Measurements from ENCODE around the gene TJP3.

TJP3 gene

GRCh38 chr19:3780786-3781304, 72.7 kb downstream of the TJP3 start:
- TF ChIP-seq, protein P1, sequence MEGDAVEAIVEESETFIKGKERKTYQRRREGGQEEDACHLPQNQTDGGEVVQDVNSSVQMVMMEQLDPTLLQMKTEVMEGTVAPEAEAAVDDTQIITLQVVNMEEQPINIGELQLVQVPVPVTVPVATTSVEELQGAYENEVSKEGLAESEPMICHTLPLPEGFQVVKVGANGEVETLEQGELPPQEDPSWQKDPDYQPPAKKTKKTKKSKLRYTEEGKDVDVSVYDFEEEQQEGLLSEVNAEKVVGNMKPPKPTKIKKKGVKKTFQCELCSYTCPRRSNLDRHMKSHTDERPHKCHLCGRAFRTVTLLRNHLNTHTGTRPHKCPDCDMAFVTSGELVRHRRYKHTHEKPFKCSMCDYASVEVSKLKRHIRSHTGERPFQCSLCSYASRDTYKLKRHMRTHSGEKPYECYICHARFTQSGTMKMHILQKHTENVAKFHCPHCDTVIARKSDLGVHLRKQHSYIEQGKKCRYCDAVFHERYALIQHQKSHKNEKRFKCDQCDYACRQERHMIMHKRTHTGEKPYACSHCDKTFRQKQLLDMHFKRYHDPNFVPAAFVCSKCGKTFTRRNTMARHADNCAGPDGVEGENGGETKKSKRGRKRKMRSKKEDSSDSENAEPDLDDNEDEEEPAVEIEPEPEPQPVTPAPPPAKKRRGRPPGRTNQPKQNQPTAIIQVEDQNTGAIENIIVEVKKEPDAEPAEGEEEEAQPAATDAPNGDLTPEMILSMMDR (IDR thresholded peaks at IDR 0.05): no peak
- no peak for DNase-seq (ENCODE audit: low spot score)
- H3K4me3 ChIP-seq: no peak overlapping the region

GRCh38 chr19:3781603-3782002, 73.4 kb downstream of the TJP3 start:
- TF ChIP-seq, protein P1 (IDR thresholded peaks at IDR 0.05): no peak
- Histone ChIP-seq H3K4me3 (no peak overlapping the region), H3K27ac (no peak overlapping the region)
- DNase-seq (ENCODE audit: low spot score): no peak

More at GRCh38 chr19:3780786-3781304, 72.7 kb downstream of the TJP3 start:
- no peak overlapping the region for H3K27ac ChIP-seq

DNA sequence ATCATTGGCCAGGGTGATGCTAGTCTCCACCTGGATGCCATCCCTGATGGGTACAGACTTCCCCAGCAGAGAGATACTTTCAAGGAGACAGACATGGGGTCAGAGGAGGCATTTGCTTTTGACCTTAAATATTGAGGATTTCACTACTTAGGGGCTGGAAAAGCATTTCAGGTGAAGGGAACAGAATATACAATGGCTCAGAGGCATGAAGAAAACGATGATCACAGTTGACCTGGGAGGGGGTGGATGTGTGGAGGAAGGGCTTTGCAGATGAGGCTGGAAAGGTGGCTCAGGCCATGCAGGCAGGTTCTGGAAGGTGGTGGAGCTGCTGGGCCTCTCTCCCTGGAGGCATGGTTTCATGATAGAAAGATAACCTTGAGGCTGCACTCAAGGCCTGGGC, 74.1 kb downstream of the TJP3 start:
- H3K27ac ChIP-seq: no peak overlapping the region
- no peak overlapping the region for H3K4me3 ChIP-seq
- DNase-seq (ENCODE audit: low spot score): no peak
- TF ChIP-seq, protein P1 (IDR thresholded peaks at IDR 0.05): no peak

DNA sequence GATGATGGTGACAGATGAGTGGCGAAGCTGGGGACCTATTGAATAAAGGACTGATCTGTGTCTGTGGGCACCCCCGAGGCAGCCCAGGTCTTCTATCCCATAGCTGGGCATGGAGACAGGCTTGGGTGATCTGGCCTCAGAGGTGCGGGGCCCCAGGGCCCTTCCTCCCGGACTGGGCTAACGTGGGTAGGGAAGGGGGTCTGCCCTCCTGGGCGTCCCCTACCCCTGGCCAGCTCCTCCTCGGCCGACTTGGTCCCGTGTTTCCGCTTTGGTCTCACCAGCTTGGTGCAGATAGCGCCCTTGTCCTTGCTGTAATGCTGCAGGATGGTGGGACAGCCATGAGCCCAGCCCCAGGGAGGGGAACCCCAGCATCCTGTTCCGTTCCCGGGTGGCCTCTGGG, 74.7 kb downstream of the TJP3 start:
- H3K27ac ChIP-seq: no peak overlapping the region
- TF ChIP-seq, protein P1 (IDR thresholded peaks at IDR 0.05): no peak
- H3K4me3 ChIP-seq: no peak overlapping the region
- DNase-seq (ENCODE audit: low spot score): peak; percentile 66

GRCh38 chr19:3783660-3784584, 75.7 kb downstream of the TJP3 start:
- Histone ChIP-seq H3K27ac (no peak overlapping the region), H3K4me3 (no peak overlapping the region)
- DNase-seq (ENCODE audit: low spot score): no peak
- TF ChIP-seq, protein P1 (IDR thresholded peaks at IDR 0.05): no peak

- H3K4me3 ChIP-seq: peak overlapping the region; percentile 45
- TF ChIP-seq, protein P1 (IDR thresholded peaks at IDR 0.05): no peak
- peak; percentile 61 for DNase-seq (ENCODE audit: low spot score)
- H3K27ac ChIP-seq: no peak overlapping the region
Observed at GRCh38 chr19:3784607-3785450, 76.6 kb downstream of the TJP3 start.

Measured in coronary artery (tissue), 2 donors.